CD4-positive, alpha-beta T cell treated with Interferon gamma for 1 hour (primary cell): ENCODE data around the gene PRR35.

Source experiments
- DNase-seq: peaks from one replicate; pipeline ENCODE4 v3.0.0-alpha.2; 2020

The PRR35 gene

DNA sequence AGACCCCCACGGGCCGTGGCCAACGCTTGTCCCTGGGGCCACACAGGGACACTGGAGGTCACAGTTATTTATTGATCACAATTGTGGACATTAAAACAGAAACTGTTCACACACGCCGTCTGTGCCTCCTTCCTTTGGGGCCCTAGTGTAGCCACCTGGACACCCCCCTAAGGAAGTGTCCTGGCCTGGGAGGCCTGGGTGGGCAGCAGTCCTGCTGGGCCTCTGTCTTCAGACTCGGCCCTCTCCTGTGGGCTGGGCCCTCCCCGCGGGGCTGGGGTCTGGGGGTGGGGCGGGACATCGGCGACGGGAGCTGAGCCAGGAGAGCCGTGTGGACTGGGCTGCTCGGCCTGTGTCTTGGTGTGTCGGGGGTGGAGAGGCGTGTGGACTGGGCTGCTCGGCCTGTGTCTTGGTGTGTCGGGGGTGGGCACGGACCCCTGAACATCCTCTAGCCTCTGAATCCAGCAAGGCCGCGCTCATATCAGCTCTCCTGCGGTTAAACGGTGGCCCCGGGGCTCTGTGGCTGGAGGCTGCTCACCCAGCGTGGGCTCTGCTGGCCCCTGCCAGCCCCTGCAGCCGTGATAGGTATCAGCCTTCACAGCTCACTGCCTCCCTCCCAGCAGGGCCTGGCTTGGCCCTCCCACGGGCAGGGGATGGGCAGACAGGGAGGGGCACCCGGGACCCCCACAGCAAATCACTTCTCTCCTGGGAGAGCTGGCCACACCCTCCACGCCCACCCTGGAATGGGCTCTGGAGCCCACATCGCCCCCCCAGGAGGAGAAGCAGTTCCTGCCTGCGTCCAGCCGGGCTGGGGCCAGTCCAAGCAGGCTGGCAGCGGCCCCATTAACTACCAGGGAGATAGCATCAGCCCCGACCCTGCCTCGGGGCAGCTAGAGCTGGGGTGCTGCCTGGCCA lies 5.5 kb downstream of the PRR35 start:
- DNase-seq = no peak

GRCh38 chr16:566475-567372 lies 6.5 kb downstream of the PRR35 start, which contains the start of gene NHLRC4:
Gene NHLRC4 (plus strand): TSS chr16:567005. CDS start chr16:568048, 1,043 bp downstream.
- DNase-seq = peak; percentile 50

GRCh38 chr16:567373-568256 lies 7.4 kb downstream of the PRR35 start:
- DNase-seq = no peak

DNA sequence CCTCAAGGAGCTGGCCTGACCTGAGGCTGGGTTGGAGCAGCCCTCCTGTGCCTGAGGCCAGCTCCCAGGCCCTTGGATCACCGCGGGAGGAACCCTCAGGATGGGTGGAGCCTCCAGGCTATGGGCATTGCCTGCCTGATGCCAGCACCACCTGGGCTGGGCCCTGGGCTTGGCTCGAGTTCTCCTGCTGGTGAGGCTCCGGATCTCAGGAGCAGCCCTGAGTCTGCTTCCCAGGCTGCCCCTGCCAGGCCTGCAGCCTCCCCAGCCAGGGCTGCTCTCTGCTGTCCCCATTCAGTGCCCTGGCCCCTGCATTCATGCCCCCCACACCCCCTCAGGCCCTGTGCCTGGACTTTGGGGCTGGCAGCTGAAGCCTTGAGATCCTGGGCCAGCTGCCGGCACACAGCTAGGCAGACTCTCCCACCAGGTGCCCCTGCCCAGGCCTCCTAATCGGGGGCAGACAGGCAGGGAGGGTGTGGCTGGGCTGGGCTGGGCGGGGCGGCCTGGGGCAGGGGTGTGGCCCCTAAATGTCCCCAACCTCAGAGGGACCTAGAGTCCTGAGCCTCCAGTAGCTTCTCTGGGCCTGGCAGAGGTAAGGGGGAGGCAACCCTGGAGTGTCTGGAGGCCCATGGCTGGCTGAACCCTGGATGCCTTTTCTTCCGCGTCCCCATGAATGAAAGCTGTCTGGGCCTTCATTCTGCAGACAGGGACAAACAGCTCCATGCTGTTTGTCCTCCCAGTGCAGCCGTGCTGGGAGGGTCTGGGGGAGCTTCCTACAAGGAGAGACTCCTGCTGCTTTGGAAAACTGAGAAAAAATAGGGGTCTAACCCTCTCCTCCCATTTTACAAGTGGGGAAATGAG lies 8.4 kb downstream of the PRR35 start:
- no peak for DNase-seq

- peak; percentile 60 for DNase-seq
Measured at GRCh38 chr16:569445-570254, 9.5 kb downstream of the PRR35 start, which contains the start of gene PIGQ. Gene PIGQ (plus strand): TSS chr16:569968. CDS start chr16:574075, 4,107 bp downstream.

- no peak for DNase-seq
Measured at GRCh38 chr16:572865-573650, 12.9 kb downstream of the PRR35 start.

DNA sequence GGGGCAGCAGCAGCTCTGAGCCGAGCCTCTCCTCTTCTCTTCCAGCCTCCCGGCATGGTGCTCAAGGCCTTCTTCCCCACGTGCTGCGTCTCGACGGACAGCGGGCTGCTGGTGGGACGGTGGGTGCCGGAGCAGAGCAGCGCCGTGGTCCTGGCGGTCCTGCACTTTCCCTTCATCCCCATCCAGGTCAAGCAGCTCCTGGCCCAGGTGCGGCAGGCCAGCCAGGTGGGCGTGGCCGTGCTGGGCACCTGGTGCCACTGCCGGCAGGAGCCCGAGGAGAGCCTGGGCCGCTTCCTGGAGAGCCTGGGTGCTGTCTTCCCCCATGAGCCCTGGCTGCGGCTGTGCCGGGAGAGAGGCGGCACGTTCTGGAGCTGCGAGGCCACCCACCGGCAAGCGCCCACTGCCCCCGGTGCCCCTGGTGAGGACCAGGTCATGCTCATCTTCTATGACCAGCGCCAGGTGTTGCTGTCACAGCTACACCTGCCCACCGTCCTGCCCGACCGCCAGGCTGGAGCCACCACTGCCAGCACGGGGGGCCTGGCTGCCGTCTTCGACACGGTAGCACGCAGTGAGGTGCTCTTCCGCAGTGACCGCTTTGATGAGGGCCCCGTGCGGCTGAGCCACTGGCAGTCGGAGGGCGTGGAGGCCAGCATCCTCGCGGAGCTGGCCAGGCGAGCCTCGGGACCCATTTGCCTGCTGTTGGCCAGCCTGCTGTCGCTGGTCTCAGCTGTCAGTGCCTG lies 14.0 kb downstream of the PRR35 start:
- no peak for DNase-seq

GRCh38 chr16:575354-576196 lies 15.4 kb downstream of the PRR35 start:
- no peak for DNase-seq

- DNase-seq = no peak
Measured at GRCh38 chr16:576197-576822, 16.1 kb downstream of the PRR35 start.

- no peak for DNase-seq
Measured at GRCh38 chr16:576823-577201, 16.6 kb downstream of the PRR35 start.

GRCh38 chr16:577796-578195 lies 17.6 kb downstream of the PRR35 start:
- DNase-seq = no peak

DNA sequence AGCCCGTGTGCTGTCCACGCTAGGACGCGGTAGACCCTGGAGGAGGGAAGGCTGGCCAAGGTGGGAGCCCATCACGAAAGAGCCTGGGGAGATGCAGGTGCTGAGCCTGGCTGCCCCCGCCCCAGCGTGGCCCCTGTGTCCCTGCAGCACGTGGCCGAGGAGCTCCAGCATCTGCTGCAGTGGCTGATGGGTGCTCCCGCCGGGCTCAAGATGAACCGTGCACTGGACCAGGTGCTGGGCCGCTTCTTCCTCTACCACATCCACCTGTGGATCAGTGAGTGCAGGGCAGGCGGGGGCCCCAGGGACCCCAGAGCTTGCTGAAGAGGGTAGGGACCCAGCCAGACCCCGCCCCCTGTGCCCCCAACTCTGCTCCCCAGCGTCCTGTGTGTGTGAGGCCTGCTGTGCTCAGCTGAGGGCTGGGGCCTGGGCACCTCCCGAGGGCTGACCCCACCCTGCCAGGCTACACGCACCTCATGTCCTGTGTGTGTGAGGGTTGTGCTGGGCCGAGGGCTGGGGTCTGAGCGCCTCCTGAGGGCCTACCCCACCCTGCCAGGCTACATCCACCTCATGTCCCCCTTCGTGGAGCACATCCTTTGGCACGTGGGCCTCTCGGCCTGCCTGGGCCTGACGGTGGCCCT lies 18.2 kb downstream of the PRR35 start:
- DNase-seq = no peak

GRCh38 chr16:578870-579405 lies 18.7 kb downstream of the PRR35 start:
- DNase-seq = peak; percentile 69

DNA sequence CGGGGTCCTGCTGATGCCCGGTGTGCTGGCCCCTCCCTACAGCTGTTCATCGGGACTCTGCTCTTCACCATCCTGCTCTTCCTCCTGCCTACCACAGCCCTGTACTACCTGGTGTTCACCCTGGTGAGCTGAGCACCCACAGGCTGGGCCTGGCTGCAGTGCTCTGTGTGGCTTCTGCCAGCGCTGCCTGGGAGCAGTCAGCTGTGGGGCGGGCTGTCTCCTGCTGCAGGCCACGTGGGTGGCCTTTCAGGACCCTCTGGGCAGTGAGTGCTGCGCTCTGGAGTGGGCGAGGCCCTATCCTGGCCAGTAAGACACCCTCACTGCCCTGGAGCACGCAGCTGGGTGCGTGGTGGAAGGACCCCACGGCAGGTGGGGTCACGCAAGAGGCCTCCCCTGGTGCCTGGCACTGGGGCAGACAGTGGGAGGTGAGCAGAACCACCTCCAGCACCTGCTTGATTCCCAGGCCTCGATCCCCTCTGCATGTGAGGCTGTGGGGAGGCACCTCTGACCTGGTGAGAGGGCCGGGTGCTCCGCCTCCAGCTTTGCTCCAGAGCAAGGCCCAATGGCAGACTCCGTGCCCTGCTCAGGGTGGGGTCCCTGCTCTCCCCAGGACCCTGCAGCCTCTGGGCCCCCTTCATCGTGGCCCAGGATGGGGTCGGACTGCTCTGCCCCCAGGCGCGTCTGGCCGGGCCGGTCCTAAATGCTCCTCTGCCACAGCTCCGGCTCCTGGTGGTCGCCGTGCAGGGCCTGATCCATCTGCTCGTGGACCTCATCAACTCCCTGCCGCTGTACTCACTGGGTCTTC lies 20.1 kb downstream of the PRR35 start:
- no peak for DNase-seq

DNA sequence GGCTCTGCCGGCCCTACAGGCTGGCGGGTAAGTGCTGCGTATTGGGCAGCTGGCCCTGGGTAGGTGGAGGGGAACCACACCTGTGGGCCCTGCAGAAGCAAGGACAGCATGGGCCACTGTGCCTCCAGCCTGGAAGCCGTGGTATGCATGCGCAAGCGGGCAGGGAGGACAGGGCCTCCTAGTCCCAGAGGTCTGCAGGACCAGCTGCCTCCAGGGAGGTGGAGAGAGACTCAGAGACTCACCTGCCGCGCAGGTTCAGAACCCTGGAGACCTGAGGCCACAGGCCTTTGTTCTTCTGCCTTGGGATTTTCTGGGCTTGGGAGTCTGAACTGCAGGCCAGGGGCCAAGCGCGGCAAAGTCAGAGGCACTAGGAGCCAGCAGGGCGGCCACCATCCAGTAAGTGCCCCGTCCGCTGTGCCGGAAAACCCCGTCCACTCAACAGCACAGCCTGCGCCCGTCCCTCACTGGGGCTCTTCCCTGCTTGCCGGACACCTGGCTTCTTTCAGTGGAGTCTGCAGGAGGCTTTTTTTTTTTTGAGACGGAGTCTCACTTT lies 20.8 kb downstream of the PRR35 start:
- no peak for DNase-seq

DNA sequence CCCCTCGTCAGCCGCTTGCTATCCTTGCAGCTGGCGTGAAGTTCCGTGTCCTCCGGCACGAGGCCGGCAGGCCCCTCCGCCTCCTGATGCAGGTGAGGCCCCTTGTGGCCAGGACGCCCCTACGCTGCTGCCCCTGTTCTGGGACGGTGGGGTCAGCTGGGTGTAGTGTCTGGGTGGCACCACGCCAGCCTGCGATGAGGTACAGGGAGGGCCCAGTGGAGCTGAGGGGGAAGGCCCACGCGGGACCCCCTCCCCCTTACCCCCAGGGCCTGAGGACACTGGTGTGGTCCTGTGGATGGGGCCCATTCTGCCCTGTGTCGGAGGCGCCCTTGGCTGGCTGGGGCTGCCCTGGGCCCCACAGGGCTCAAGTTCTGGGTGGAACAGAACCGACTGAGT lies 22.0 kb downstream of the PRR35 start:
- no peak for DNase-seq
